Prostate gland (tissue), 2 donors: ENCODE data around the gene LRRC41. TPM values are rescaled to one million over a fixed set of nuclear protein-coding genes. Genes with fewer than 3 reads are reported as not detected.

ENCODE experiments used
- DNase-seq: peaks from one replicate; pipeline ENCODE4 v3.0.0-alpha.2; 2019; ENCODE audit warnings: low spot score
- H3K27ac ChIP-seq, 2 donors: fragments of 200-600 bp; sonication (generic); 2 replicates each; pipeline ENCODE4 v1.5.1; 2017 to 2019
- H3K27me3 ChIP-seq: fragments of 200-600 bp; sonication (generic); replicated peaks from 2 replicates; pipeline ENCODE4 v1.5.1; 2019; ENCODE audit not compliant: insufficient read depth
- H3K36me3 ChIP-seq, 2 donors: fragments of 200-600 bp; sonication (generic); 1 replicate in 1 of 2; 2 replicates in 1 of 2; pipeline versions ENCODE4 v1.5.1 to v1.8.1; 2017 to 2019
- H3K4me1 ChIP-seq: fragments of 200-600 bp; sonication (generic); replicated peaks from 2 replicates; pipeline ENCODE4 v1.5.1; 2019
- H3K4me3 ChIP-seq, 2 donors: fragments of 200-600 bp; sonication (generic); 2 replicates each; pipeline ENCODE4 v1.5.1; 2017 to 2019
- H3K9me3 ChIP-seq: fragments of 200-600 bp; sonication (generic); 2 replicates; pipeline ENCODE4 v1.5.1; 2017
- CTCF ChIP-seq, 4 experiments: fragments of 200-600 bp in 2 of 4; fragments of 450-650 bp in 2 of 4; sonication (generic) in 2 of 4; IDR thresholded peaks; 1 replicate in 3 of 4; 2 replicates in 1 of 4; pipeline ENCODE4 v1.5.1; 2016 to 2019; ENCODE audit warnings: antibody characterized with exemption in 4 of 4, mild to moderate bottlenecking in 2 of 4, moderate library complexity in 2 of 4
- POLR2A ChIP-seq: fragments of 450-650 bp; IDR thresholded peaks from one replicate; pipeline ENCODE4 v1.6.1; 2016; ENCODE audit warnings: antibody characterized with exemption, mild to moderate bottlenecking
- POLR2AphosphoS5 ChIP-seq: sonication (generic); formaldehyde crosslinking; IDR thresholded peaks from one replicate; pipeline ENCODE4 v1.6.1; 2017; ENCODE audit warnings: antibody characterized with exemption
- WGBS: methylation state at CpG from one replicate; pipeline ENCODE4 v1.1.5; 2018; 5-methylcytosine and 5-hydroxymethylcytosine counted together
- intact Hi-C: fragments of 100-400 bp; cut with DNase I; formaldehyde crosslinking; loops from one replicate; pipeline ENCODE4 v1.14.2; 2022
- total RNA-seq, 2 donors: library from RNA; depleted of rRNA; stranded (reverse); fragments of >200 nt; gene quantifications; one replicate each; pipeline ENCODE4 v1.1.0, GENCODE V29; 2016

Gene LRRC41, protein sequence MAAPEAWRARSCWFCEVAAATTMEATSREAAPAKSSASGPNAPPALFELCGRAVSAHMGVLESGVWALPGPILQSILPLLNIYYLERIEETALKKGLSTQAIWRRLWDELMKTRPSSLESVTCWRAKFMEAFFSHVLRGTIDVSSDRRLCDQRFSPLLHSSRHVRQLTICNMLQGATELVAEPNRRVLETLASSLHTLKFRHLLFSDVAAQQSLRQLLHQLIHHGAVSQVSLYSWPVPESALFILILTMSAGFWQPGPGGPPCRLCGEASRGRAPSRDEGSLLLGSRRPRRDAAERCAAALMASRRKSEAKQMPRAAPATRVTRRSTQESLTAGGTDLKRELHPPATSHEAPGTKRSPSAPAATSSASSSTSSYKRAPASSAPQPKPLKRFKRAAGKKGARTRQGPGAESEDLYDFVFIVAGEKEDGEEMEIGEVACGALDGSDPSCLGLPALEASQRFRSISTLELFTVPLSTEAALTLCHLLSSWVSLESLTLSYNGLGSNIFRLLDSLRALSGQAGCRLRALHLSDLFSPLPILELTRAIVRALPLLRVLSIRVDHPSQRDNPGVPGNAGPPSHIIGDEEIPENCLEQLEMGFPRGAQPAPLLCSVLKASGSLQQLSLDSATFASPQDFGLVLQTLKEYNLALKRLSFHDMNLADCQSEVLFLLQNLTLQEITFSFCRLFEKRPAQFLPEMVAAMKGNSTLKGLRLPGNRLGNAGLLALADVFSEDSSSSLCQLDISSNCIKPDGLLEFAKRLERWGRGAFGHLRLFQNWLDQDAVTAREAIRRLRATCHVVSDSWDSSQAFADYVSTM
- total RNA-seq: 100 to 1,000 TPM in 1 of 2 donors, 10 to 100 TPM in 1; 97.2 to 143 TPM

DNA sequence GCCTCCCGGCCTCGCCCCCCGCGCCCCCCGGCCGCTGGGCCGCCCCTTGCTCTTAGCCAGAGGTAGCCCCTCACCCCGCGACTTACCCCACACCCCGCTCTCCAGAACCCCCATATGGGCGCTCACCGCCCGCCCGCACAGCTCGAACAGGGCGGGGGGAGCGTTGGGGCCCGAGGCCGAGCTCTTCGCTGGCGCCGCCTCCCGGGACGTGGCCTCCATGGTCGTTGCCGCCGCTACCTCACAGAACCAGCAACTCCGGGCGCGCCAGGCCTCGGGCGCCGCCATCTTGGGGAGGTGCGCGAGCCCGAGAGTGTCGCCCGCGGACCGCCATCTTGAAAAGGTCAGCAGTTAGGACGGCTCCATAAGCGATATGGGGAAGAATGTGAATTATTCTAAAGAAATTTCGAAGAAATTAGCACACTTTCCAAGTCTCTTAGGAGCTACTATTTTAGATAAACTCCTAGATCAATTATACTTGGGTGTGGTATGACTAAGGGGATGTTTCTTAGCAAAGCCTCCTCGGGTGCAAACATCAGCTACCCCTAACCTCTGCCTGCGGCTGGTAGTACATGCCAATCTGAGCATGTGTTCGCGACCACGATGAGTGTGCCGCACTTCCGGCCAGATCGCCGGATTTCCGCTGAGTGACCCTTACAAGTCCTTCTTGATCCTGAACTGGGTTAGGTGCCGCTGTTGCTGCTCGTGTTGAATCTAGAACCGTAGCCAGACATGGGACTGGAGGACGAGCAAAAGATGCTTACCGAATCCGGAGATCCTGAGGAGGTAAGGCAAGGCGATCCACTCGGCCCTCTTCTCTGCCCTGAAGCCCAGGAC lies at the start of gene LRRC41, which contains the start of gene UQCRH:
Gene LRRC41, minus strand, starts transcription at position 579 of the 834 bp plus-strand sequence. Its CDS starts 294 bp downstream, at position 285.
Gene UQCRH, plus strand, starts transcription at position 661 of the 834 bp plus-strand sequence. Its CDS starts 69 bp downstream, at position 730.
- Histone ChIP-seq H3K27me3 (no peaks in the 10 kb centered on the region), H3K4me3 (peak within 1 kb of the TSS; percentile 83 to 92), H3K36me3 (no peaks in the 10 kb centered on the region), H3K9me3 (no peaks in the 10 kb centered on the region), H3K27ac (peak within 1 kb of the TSS; percentile 96 to 98), H3K4me1 (peaks cover 12% of the 10 kb centered on the region)
- intact Hi-C loops: no loop called here
- TF ChIP-seq POLR2AphosphoS5: peak; percentile 91
- peak in 1 of 4 experiments; percentile 8 for TF ChIP-seq CTCF (IDR thresholded peaks at IDR 0.05)
- peak; percentile 88 for TF ChIP-seq POLR2A
- peak; percentile 95 for DNase-seq
- under 1% methylated on average over 47 of the region's 61 CpGs for WGBS

DNA sequence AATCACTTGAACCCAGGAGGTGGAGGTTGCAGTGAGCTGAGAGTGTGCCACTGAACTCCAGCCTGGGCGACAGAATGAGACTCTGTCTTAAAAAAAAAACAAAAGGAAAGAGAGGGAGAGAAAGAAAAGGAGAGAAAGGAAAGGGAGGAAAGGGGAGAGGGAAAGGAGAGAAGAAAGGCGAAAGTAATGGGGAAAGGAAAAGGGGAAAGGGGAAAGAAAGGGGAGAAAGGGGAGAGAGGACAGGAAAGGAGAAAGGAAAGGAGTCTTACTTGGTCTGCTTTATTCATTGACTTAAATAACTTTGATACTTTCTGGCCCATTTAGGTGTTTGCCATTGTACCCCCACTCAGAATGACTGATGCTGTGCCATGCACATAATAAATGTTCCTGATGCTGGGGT lies 48.9 kb upstream of the LRRC41 start:
- 85% methylated on average over 2 of the region's 2 CpGs for WGBS
- Histone ChIP-seq H3K27me3 (no peaks in the 10 kb centered on the region), H3K36me3 (peaks cover 0 to 19% of the 10 kb centered on the region in 2 donors), H3K27ac (no peak overlapping the region), H3K9me3 (no peaks in the 10 kb centered on the region), H3K4me3 (no peak overlapping the region), H3K4me1 (no peaks in the 10 kb centered on the region)
- no peak for DNase-seq
- intact Hi-C loops: no loop called here
- TF ChIP-seq CTCF (IDR thresholded peaks at IDR 0.05): no peak
- TF ChIP-seq POLR2A: no peak
- no peak for TF ChIP-seq POLR2AphosphoS5

GRCh38 chr1:46345281-46345680 lies 41.9 kb upstream of the LRRC41 start:
- no peak for TF ChIP-seq POLR2A
- TF ChIP-seq CTCF (IDR thresholded peaks at IDR 0.05): no peak
- Histone ChIP-seq H3K36me3 (peaks cover 0 to 5% of the 10 kb centered on the region in 2 donors), H3K4me1 (no peaks in the 10 kb centered on the region), H3K4me3 (no peak overlapping the region), H3K27me3 (no peaks in the 10 kb centered on the region), H3K27ac (no peak overlapping the region), H3K9me3 (no peaks in the 10 kb centered on the region)
- DNase-seq: no peak
- intact Hi-C loops: no loop called here

- Histone ChIP-seq H3K4me1 (no peaks in the 10 kb centered on the region), H3K4me3 (no peak overlapping the region), H3K9me3 (no peaks in the 10 kb centered on the region), H3K36me3 (peaks cover 0 to 5% of the 10 kb centered on the region in 2 donors), H3K27ac (no peak overlapping the region), H3K27me3 (no peaks in the 10 kb centered on the region)
- intact Hi-C loops: no loop called here
- TF ChIP-seq CTCF (IDR thresholded peaks at IDR 0.05) (no peak), POLR2A (no peak), POLR2AphosphoS5 (no peak)
- WGBS: 83% methylated on average over 3 of the region's 3 CpGs
- no peak for DNase-seq
These were observed 41.1 kb upstream of the LRRC41 start for GRCh38 chr1:46344481-46344880.
